WTC11 (cell line): ENCODE measurements around the gene PLIN4. TPM values are rescaled to one million over a fixed set of nuclear protein-coding genes. Genes with fewer than 3 reads are reported as not detected.
"Not testable (repeated sequence)": the region's sequence is repeated elsewhere in the genome, so short reads cannot be mapped to it uniquely, and the experiment has no call there.

Experiments used
- ATAC-seq: fragments of 200-7000 bp; cut with Tn5 transposase; 2 replicates; pipeline ENCODE4 v1.10.0; 2021; ENCODE audit warnings: mild to moderate bottlenecking, moderate library complexity
- CTCF ChIA-PET: fragments of 300-600 bp; sonication (Branson Sonifier 250); formaldehyde crosslinking; loops from one replicate; lab custom pipeline; 2021; ENCODE audit warnings: antibody characterized with exemption; lab: Charles Lee
- POLR2A ChIA-PET: fragments of 350-600 bp; sonication (Branson Sonifier 250); formaldehyde crosslinking; loops from one replicate; lab custom pipeline; 2021; ENCODE audit warnings: antibody characterized with exemption; lab: Charles Lee
- DNase-seq: peaks from one replicate; pipeline ENCODE4 v3.0.0; 2021; ENCODE audit warnings: low spot score
- H3K27ac Mint-ChIP-seq: 2 replicates; pipeline ENCODE4 v1.8.0; 2021; ENCODE audit warnings: mixed read lengths
- H3K27me3 Mint-ChIP-seq: 2 replicates; pipeline ENCODE4 v1.8.0; 2021; ENCODE audit warnings: low read depth, mild to moderate bottlenecking, moderate library complexity, mixed read lengths
- H3K36me3 Mint-ChIP-seq: 2 replicates; pipeline ENCODE4 v1.8.0; 2021; ENCODE audit warnings: mixed read lengths
- H3K4me1 Mint-ChIP-seq: 2 replicates; pipeline ENCODE4 v1.8.0; 2022; ENCODE audit warnings: mixed read lengths
- H3K4me3 Mint-ChIP-seq: 2 replicates; pipeline ENCODE4 v1.8.0; 2021; ENCODE audit warnings: mild to moderate bottlenecking, moderate library complexity, mixed read lengths
- H3K9me3 Mint-ChIP-seq: 2 replicates; pipeline ENCODE4 v1.8.0; 2021; ENCODE audit warnings: mixed read lengths
- EMX1 ChIP-seq: fragments of 250-450 bp; sonication (Bioruptor Pico); IDR thresholded peaks from 2 replicates; pipeline ENCODE4 v1.8.0; 2021; ENCODE audit warnings: mild to moderate bottlenecking
- FOXK1 ChIP-seq: sonication (generic); formaldehyde crosslinking; IDR thresholded peaks from 2 replicates; pipeline ENCODE4 v1.8.0; 2022; ENCODE audit warnings: mild to moderate bottlenecking, moderate library complexity, missing genetic modification reagents
- HMGA2 ChIP-seq: fragments of 250-450 bp; sonication (Bioruptor Pico); IDR thresholded peaks from 2 replicates; pipeline ENCODE4 v1.4.0; 2021; ENCODE audit warnings: mild to moderate bottlenecking, moderate library complexity
- JUN ChIP-seq: sonication (generic); formaldehyde crosslinking; IDR thresholded peaks from 2 replicates; pipeline ENCODE4 v1.8.0; 2023; ENCODE audit warnings: mild to moderate bottlenecking, missing genetic modification reagents
- TCF7 ChIP-seq: sonication (generic); formaldehyde crosslinking; IDR thresholded peaks from 2 replicates; pipeline ENCODE4 v1.8.0; 2022; ENCODE audit warnings: mild to moderate bottlenecking, low read depth, missing genetic modification reagents, moderate library complexity
- total RNA-seq: library from RNA; stranded (reverse); gene quantifications from 3 replicates; pipeline ENCODE4 v1.2.3, GENCODE V29; 2021
- TF ChIP-seq, protein P1 (sequence below): fragments of 250-450 bp; sonication (Bioruptor Pico); IDR thresholded peaks from 2 replicates; pipeline ENCODE4 v2.1.2; 2022; ENCODE audit warnings: mild to moderate bottlenecking, moderate library complexity
- TF ChIP-seq, protein P2 (sequence below): sonication (generic); formaldehyde crosslinking; IDR thresholded peaks from 2 replicates; pipeline ENCODE4 v1.8.1; 2022; ENCODE audit warnings: low read depth, mild to moderate bottlenecking, moderate library complexity, missing genetic modification reagents, borderline replicate concordance
- TF ChIP-seq, protein P3 (sequence below): sonication (generic); formaldehyde crosslinking; IDR thresholded peaks from 2 replicates; pipeline ENCODE4 v1.8.1; 2023; ENCODE audit warnings: mild to moderate bottlenecking, missing genetic modification reagents
- TF ChIP-seq, protein P4 (sequence below): sonication (generic); formaldehyde crosslinking; IDR thresholded peaks from 2 replicates; pipeline ENCODE4 v1.8.1; 2023; ENCODE audit warnings: mild to moderate bottlenecking, moderate library complexity, missing genetic modification reagents
- TF ChIP-seq, protein P5 (sequence below): sonication (generic); formaldehyde crosslinking; IDR thresholded peaks from 2 replicates; pipeline ENCODE4 v1.8.1; 2022; ENCODE audit warnings: mild to moderate bottlenecking, missing genetic modification reagents, moderate library complexity, borderline replicate concordance
- TF ChIP-seq, protein P6 (sequence below): fragments of 250-450 bp; sonication (Bioruptor Pico); IDR thresholded peaks from 2 replicates; pipeline ENCODE4 v1.9.0; 2021; ENCODE audit warnings: mild to moderate bottlenecking, borderline replicate concordance

PLIN4 gene
- total RNA-seq, 1 experiment from 2014 or later: 0.35 TPM

DNA sequence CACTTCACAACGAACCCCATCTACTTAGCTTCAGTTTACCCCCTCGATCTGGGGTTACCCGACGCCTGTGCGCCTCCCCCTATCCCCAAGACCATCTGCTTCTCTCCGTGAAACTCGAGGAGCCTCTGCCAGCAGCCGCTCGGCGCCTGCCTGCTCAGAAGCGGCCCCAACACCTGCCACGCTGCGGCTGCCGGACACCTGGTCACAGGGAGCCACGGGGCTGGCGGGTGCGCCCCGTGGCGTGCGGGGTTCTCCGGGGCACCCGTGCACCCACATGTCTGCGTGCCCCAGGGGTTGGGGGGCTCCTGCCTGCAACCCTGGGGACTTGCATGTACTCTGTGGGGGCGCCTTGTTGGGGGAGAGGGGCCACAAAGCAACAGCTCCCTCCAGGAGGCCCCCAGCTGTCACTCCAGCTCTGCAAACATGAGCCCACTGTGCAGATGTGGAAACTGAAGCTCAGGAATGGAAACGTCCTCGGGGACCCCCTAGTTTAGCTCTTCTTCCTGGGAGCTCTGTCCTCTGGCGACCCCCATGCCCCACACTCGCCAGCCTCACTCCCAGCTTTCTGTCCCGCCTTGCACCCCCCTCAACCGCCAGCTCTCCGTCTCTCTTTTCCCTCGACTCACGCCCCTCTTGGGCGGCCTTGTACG is 48.2 kb upstream of the PLIN4 start (continued):
- TF ChIP-seq, protein P1, sequence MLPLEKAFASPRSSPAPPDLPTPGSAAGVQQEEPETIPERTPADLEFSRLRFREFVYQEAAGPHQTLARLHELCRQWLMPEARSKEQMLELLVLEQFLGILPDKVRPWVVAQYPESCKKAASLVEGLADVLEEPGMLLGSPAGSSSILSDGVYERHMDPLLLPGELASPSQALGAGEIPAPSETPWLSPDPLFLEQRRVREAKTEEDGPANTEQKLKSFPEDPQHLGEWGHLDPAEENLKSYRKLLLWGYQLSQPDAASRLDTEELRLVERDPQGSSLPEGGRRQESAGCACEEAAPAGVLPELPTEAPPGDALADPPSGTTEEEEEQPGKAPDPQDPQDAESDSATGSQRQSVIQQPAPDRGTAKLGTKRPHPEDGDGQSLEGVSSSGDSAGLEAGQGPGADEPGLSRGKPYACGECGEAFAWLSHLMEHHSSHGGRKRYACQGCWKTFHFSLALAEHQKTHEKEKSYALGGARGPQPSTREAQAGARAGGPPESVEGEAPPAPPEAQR: no peak

DNA sequence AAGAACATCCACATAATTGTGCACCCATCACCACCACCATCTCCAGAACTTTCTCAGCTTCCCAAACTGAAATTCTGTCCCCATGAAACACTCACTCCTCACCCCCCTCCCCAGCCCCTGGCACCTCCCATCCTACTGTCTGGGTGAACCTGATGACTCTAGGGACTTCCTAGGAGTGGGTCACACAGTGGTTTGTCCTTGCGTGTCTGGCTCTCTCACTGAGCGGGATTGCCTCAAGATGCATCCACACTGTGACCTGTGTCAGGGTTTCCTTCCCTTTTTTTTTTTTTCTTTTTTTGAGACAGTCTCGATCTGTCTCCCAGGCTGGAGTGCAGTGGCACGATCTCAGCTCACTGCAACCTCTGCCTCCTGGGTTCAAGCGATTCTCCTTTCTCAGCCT is 45.3 kb upstream of the PLIN4 start:
- H3K36me3 Mint-ChIP-seq, CTCF ChIA-PET, H3K27ac Mint-ChIP-seq, DNase-seq, H3K4me1 Mint-ChIP-seq, H3K4me3 Mint-ChIP-seq, H3K9me3 Mint-ChIP-seq, H3K27me3 Mint-ChIP-seq, ATAC-seq: not testable (repeated sequence)
- POLR2A ChIA-PET: interaction anchor here (0.6 kb wide), 1 partner anchor 227 kb away, joined by 4 read pairs; no protein-coding TSS in a partner anchor

DNA sequence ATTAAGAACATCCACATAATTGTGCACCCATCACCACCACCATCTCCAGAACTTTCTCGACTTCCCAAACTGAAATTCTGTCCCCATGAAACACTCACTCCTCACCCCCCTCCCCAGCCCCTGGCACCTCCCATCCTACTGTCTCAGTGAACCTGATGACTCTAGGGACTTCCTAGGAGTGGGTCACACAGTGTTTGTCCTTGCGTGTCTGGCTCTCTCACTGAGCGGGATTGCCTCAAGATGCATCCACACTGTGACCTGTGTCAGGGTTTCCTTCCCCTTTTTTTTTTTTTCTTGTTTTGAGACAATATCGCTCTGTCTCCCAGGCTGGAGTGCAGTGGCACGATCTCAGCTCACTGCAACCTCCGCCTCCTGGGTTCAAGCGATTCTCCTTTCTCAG is 43.8 kb upstream of the PLIN4 start:
- ATAC-seq, POLR2A ChIA-PET, H3K27me3 Mint-ChIP-seq, H3K4me3 Mint-ChIP-seq, H3K36me3 Mint-ChIP-seq, H3K27ac Mint-ChIP-seq, H3K9me3 Mint-ChIP-seq, H3K4me1 Mint-ChIP-seq, DNase-seq: not testable (repeated sequence)
- CTCF ChIA-PET: interaction anchor here (0.6 to 1.4 kb wide), 3 partner anchors 18 to 162 kb away, joined by 3 read pairs; no protein-coding TSS in a partner anchor

DNA sequence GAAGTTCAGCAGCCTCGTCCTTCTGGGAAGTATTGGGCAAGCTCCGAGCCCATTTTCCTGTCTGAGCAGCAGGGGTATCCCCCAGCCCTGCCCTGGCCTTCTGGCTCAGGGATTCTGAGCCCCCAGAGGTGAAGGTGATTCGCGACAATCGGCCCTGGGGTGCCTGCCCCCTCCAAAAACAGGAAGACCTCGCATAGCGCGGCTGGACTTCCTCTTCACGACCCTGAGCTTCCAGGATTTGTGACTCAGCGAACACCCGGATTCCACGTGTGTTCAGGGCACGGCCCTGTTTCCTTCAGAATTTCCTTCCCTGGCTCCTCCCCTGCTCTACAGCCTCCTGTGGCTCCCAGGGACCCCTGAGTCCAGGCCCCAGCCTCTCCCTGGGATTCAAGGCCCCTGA is 41.3 kb upstream of the PLIN4 start, which contains the start of gene SEMA6B:
Gene SEMA6B (minus strand): TSS at position 116 of the 400 bp plus-strand sequence. CDS start 1,227 bp downstream, outside the sequence.
- TF ChIP-seq TCF7 (CRISPR knock-in tag) (no peak), EMX1 (CRISPR knock-in tag) (no peak), JUN (CRISPR knock-in tag) (no peak), HMGA2 (CRISPR knock-in tag) (no peak), FOXK1 (CRISPR knock-in tag) (no peak)
- TF ChIP-seq, protein P2, sequence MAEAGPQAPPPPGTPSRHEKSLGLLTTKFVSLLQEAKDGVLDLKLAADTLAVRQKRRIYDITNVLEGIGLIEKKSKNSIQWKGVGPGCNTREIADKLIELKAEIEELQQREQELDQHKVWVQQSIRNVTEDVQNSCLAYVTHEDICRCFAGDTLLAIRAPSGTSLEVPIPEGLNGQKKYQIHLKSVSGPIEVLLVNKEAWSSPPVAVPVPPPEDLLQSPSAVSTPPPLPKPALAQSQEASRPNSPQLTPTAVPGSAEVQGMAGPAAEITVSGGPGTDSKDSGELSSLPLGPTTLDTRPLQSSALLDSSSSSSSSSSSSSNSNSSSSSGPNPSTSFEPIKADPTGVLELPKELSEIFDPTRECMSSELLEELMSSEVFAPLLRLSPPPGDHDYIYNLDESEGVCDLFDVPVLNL: no peak
- TF ChIP-seq, protein P1: no peak
- TF ChIP-seq, protein P3, sequence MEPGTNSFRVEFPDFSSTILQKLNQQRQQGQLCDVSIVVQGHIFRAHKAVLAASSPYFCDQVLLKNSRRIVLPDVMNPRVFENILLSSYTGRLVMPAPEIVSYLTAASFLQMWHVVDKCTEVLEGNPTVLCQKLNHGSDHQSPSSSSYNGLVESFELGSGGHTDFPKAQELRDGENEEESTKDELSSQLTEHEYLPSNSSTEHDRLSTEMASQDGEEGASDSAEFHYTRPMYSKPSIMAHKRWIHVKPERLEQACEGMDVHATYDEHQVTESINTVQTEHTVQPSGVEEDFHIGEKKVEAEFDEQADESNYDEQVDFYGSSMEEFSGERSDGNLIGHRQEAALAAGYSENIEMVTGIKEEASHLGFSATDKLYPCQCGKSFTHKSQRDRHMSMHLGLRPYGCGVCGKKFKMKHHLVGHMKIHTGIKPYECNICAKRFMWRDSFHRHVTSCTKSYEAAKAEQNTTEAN: no peak
- TF ChIP-seq, protein P4, sequence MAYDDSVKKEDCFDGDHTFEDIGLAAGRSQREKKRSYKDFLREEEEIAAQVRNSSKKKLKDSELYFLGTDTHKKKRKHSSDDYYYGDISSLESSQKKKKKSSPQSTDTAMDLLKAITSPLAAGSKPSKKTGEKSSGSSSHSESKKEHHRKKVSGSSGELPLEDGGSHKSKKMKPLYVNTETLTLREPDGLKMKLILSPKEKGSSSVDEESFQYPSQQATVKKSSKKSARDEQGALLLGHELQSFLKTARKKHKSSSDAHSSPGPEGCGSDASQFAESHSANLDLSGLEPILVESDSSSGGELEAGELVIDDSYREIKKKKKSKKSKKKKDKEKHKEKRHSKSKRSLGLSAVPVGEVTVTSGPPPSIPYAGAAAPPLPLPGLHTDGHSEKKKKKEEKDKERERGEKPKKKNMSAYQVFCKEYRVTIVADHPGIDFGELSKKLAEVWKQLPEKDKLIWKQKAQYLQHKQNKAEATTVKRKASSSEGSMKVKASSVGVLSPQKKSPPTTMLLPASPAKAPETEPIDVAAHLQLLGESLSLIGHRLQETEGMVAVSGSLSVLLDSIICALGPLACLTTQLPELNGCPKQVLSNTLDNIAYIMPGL: no peak
- TF ChIP-seq, protein P5, sequence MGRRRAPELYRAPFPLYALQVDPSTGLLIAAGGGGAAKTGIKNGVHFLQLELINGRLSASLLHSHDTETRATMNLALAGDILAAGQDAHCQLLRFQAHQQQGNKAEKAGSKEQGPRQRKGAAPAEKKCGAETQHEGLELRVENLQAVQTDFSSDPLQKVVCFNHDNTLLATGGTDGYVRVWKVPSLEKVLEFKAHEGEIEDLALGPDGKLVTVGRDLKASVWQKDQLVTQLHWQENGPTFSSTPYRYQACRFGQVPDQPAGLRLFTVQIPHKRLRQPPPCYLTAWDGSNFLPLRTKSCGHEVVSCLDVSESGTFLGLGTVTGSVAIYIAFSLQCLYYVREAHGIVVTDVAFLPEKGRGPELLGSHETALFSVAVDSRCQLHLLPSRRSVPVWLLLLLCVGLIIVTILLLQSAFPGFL: no peak
- TF ChIP-seq, protein P6, sequence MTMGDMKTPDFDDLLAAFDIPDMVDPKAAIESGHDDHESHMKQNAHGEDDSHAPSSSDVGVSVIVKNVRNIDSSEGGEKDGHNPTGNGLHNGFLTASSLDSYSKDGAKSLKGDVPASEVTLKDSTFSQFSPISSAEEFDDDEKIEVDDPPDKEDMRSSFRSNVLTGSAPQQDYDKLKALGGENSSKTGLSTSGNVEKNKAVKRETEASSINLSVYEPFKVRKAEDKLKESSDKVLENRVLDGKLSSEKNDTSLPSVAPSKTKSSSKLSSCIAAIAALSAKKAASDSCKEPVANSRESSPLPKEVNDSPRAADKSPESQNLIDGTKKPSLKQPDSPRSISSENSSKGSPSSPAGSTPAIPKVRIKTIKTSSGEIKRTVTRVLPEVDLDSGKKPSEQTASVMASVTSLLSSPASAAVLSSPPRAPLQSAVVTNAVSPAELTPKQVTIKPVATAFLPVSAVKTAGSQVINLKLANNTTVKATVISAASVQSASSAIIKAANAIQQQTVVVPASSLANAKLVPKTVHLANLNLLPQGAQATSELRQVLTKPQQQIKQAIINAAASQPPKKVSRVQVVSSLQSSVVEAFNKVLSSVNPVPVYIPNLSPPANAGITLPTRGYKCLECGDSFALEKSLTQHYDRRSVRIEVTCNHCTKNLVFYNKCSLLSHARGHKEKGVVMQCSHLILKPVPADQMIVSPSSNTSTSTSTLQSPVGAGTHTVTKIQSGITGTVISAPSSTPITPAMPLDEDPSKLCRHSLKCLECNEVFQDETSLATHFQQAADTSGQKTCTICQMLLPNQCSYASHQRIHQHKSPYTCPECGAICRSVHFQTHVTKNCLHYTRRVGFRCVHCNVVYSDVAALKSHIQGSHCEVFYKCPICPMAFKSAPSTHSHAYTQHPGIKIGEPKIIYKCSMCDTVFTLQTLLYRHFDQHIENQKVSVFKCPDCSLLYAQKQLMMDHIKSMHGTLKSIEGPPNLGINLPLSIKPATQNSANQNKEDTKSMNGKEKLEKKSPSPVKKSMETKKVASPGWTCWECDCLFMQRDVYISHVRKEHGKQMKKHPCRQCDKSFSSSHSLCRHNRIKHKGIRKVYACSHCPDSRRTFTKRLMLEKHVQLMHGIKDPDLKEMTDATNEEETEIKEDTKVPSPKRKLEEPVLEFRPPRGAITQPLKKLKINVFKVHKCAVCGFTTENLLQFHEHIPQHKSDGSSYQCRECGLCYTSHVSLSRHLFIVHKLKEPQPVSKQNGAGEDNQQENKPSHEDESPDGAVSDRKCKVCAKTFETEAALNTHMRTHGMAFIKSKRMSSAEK: no peak
- Mint-ChIP-seq H3K4me3 (no peak within 1 kb of the TSS), H3K4me1 (peaks cover 9% of the 10 kb centered on the region), H3K27me3 (peaks cover 2% of the 10 kb centered on the region; the same call in 1 of the 2 replicates), H3K27ac (no peak within 1 kb of the TSS), H3K9me3 (no peaks in the 10 kb centered on the region), H3K36me3 (peaks cover 6% of the 10 kb centered on the region)
- ChIA-PET POLR2A (no interaction called here), CTCF (interaction anchor here (1.0 to 3.2 kb wide), 8 partner anchors 8 to 77 kb away, joined by 3 to 28 read pairs (median 10); partner anchors contain the start of genes PLIN4 and PLIN5)
- ATAC-seq (no peak), DNase-seq (no peak)
